GM23248 (cell line): Measurements from ENCODE around the gene ATG10. TPM values are rescaled to one million over a fixed set of nuclear protein-coding genes. Genes with fewer than 3 reads are reported as not detected.

ENCODE experiments used
- DNase-seq: peaks from one replicate; pipeline ENCODE4 v3.0.0-alpha.2; 2015
- H2AFZ ChIP-seq: fragments of 200-600 bp; sonication (generic); 2 replicates; pipeline ENCODE4 v1.6.1; 2016; ENCODE audit warnings: antibody characterized with exemption
- H3F3A ChIP-seq: fragments of 200-600 bp; sonication (generic); 2 replicates; pipeline ENCODE4 v1.6.1; 2016; ENCODE audit warnings: mild to moderate bottlenecking, antibody characterized with exemption, mixed run types; ENCODE audit not compliant: insufficient read depth
- H3K27ac ChIP-seq: fragments of 200-600 bp; sonication (generic); 2 replicates; pipeline ENCODE4 v1.5.1; 2016; ENCODE audit warnings: mild to moderate bottlenecking
- H3K27me3 ChIP-seq: fragments of 200-600 bp; sonication (generic); replicated peaks from 2 replicates; pipeline ENCODE4 v1.6.1; 2016; ENCODE audit warnings: mild to moderate bottlenecking; ENCODE audit not compliant: insufficient read depth
- H3K36me3 ChIP-seq: fragments of 200-600 bp; sonication (generic); 2 replicates; pipeline ENCODE4 v1.6.1; 2016; ENCODE audit warnings: low read depth, mild to moderate bottlenecking
- H3K4me1 ChIP-seq: fragments of 200-600 bp; sonication (generic); 2 replicates; pipeline ENCODE4 v1.6.1; 2016; ENCODE audit warnings: mild to moderate bottlenecking; ENCODE audit not compliant: insufficient read depth
- H3K4me2 ChIP-seq: fragments of 200-600 bp; sonication (generic); one replicate; pipeline ENCODE4 v1.6.1; 2016; ENCODE audit warnings: mild to moderate bottlenecking; ENCODE audit not compliant: unreplicated experiment
- H3K4me3 ChIP-seq: fragments of 200-600 bp; sonication (generic); 2 replicates; pipeline ENCODE4 v1.5.1; 2016; ENCODE audit warnings: mild to moderate bottlenecking
- H3K79me2 ChIP-seq: fragments of 200-600 bp; sonication (generic); 2 replicates; pipeline ENCODE4 v1.6.1; 2016; ENCODE audit warnings: mild to moderate bottlenecking; ENCODE audit not compliant: insufficient read depth
- H3K9ac ChIP-seq: fragments of 200-600 bp; sonication (generic); 2 replicates; pipeline ENCODE4 v1.6.1; 2016; ENCODE audit warnings: mild to moderate bottlenecking
- H3K9me2 ChIP-seq: fragments of 200-600 bp; sonication (generic); 2 replicates; pipeline ENCODE4 v1.6.1; 2016; ENCODE audit warnings: mixed run types, mild to moderate bottlenecking, moderate library complexity; ENCODE audit not compliant: insufficient read depth
- H3K9me3 ChIP-seq: fragments of 200-600 bp; sonication (generic); one replicate; pipeline ENCODE4 v1.6.1; 2017; ENCODE audit warnings: low read depth
- H4K20me1 ChIP-seq: fragments of 200-600 bp; sonication (generic); 2 replicates; pipeline ENCODE4 v1.6.0; 2016; ENCODE audit not compliant: insufficient read depth
- EZH2 ChIP-seq: fragments of 200-600 bp; sonication (generic); IDR thresholded peaks from 2 replicates; pipeline ENCODE4 v1.6.1; 2018; ENCODE audit warnings: antibody characterized with exemption, mild to moderate bottlenecking; ENCODE audit not compliant: insufficient read depth, poor library complexity, severe bottlenecking
- EZH2phosphoT487 ChIP-seq: fragments of 200-600 bp; sonication (generic); IDR thresholded peaks from 2 replicates; pipeline ENCODE4 v1.6.1; 2018; ENCODE audit warnings: antibody characterized with exemption, moderate library complexity, mild to moderate bottlenecking, low read depth; ENCODE audit not compliant: insufficient read depth
- WGBS, 2 experiments: methylation state at CpG; one replicate each; pipeline ENCODE4 v1.1.6; 2015 to 2017; ENCODE audit warnings: low lambda C conversion rate in 2 of 2, low coverage in 1 of 2; ENCODE audit errors: missing lambda C conversion rate in 2 of 2; 5-methylcytosine and 5-hydroxymethylcytosine counted together
- in situ Hi-C: fragments of 300-500 bp; cut with MboI; formaldehyde crosslinking; loops from 2 replicates; pipeline ENCODE4 v1.15.0; 2020
- polyA plus RNA-seq: library from polyadenylated mRNA; unstranded; fragments of >200 nt; fragmentation: Nextera tagmentation; extraction: Ambion mirVana; gene quantifications from 2 replicates; pipeline ENCODE4 v1.2.1, GENCODE V29; 2016
- total RNA-seq: library from RNA; depleted of rRNA; stranded (reverse); fragments of >200 nt; shearing (Covaris generic); gene quantifications from 2 replicates; pipeline ENCODE4 v1.2.3, GENCODE V29; 2014

The ATG10 gene
- total and polyA plus RNA-seq, 2 experiments from 2014 or later: 6.5 to 9.0 TPM

GRCh38 chr5:82046276-82046647 lies 74.4 kb downstream of the ATG10 start:
- H3K79me2 ChIP-seq: no peaks in the 10 kb centered on the region
- H3F3A ChIP-seq: peaks cover 6% of the 10 kb centered on the region; the same call in 1 of the 2 replicates
- DNase-seq: no peak
- TF ChIP-seq EZH2phosphoT487: no peak
- TF ChIP-seq EZH2: no peak
- H3K4me3 ChIP-seq: no peak overlapping the region
- H3K4me1 ChIP-seq: peaks cover 13% of the 10 kb centered on the region
- H3K9me3 ChIP-seq: no peaks in the 10 kb centered on the region
- no peak overlapping the region for H3K4me2 ChIP-seq
- H2AFZ ChIP-seq: no peak overlapping the region
- H4K20me1 ChIP-seq: no peaks in the 10 kb centered on the region
- no peaks in the 10 kb centered on the region for H3K27me3 ChIP-seq
- no peak overlapping the region for H3K27ac ChIP-seq
- H3K36me3 ChIP-seq: no peaks in the 10 kb centered on the region
- no peak overlapping the region for H3K9ac ChIP-seq
- 24% methylated on average over 2 of the region's 2 CpGs for WGBS, 2 experiments
- in situ Hi-C loops: no loop called here
- no peaks in the 10 kb centered on the region for H3K9me2 ChIP-seq

- no peaks in the 10 kb centered on the region for H3K9me3 ChIP-seq
- H4K20me1 ChIP-seq: no peaks in the 10 kb centered on the region
- no peak overlapping the region for H2AFZ ChIP-seq
- in situ Hi-C loops: no loop called here
- WGBS, 2 experiments: 89 to 91% methylated on average over 4 of the region's 4 CpGs
- no peaks in the 10 kb centered on the region for H3K9me2 ChIP-seq
- no peak for DNase-seq
- H3K36me3 ChIP-seq: no peaks in the 10 kb centered on the region
- no peak overlapping the region for H3K27ac ChIP-seq
- H3K27me3 ChIP-seq: no peaks in the 10 kb centered on the region
- TF ChIP-seq EZH2: no peak
- no peak for TF ChIP-seq EZH2phosphoT487
- H3F3A ChIP-seq: no peaks in the 10 kb centered on the region
- H3K4me1 ChIP-seq: 0 out of 2 replicates have a peak, but pooled peaks cover 3% of the 10 kb centered on the region
- H3K4me3 ChIP-seq: no peak overlapping the region
- H3K79me2 ChIP-seq: no peaks in the 10 kb centered on the region
- no peak overlapping the region for H3K4me2 ChIP-seq
- H3K9ac ChIP-seq: no peak overlapping the region
These were observed 79.1 kb downstream of the ATG10 start for GRCh38 chr5:82050955-82051354.

- Histone ChIP-seq H3K79me2 (no peaks in the 10 kb centered on the region), H3K4me3 (no peak overlapping the region), H3K9me3 (no peaks in the 10 kb centered on the region), H2AFZ (no peak overlapping the region), H3K36me3 (no peaks in the 10 kb centered on the region), H4K20me1 (no peaks in the 10 kb centered on the region), H3K9ac (no peak overlapping the region), H3K27me3 (no peaks in the 10 kb centered on the region), H3K9me2 (no peaks in the 10 kb centered on the region), H3F3A (no peaks in the 10 kb centered on the region), H3K27ac (no peak overlapping the region), H3K4me2 (no peak overlapping the region), H3K4me1 (no peaks in the 10 kb centered on the region)
- in situ Hi-C loops: no loop called here
- TF ChIP-seq EZH2phosphoT487: no peak
- no peak for TF ChIP-seq EZH2
- whole genome bisulfite sequencing, 2 experiments: 95 to 96% methylated on average over 3 of the region's 3 CpGs
- no peak for DNase-seq
These were observed 82.3 kb downstream of the ATG10 start for GRCh38 chr5:82054004-82054710.

- Histone ChIP-seq H3K27ac (no peak overlapping the region), H3K9ac (no peak overlapping the region), H3K9me3 (no peaks in the 10 kb centered on the region), H2AFZ (no peak overlapping the region), H3K4me2 (no peak overlapping the region), H3K4me1 (no peaks in the 10 kb centered on the region), H3K9me2 (no peaks in the 10 kb centered on the region), H3K4me3 (no peak overlapping the region), H3K79me2 (no peaks in the 10 kb centered on the region), H3K36me3 (no peaks in the 10 kb centered on the region), H3F3A (no peaks in the 10 kb centered on the region), H4K20me1 (no peaks in the 10 kb centered on the region), H3K27me3 (no peaks in the 10 kb centered on the region)
- DNase-seq: no peak
- no peak for TF ChIP-seq EZH2
- TF ChIP-seq EZH2phosphoT487: no peak
- in situ Hi-C loops: no loop called here
These were observed 85.2 kb downstream of the ATG10 start for GRCh38 chr5:82057051-82057450.
